ENCODE measurements around the gene TMPO. TPM values are rescaled to one million over a fixed set of nuclear protein-coding genes. Genes with fewer than 3 reads are reported as not detected.

TMPO gene
- total RNA-seq, 1 donor from 2014 or later, result 144 TPM

DNA sequence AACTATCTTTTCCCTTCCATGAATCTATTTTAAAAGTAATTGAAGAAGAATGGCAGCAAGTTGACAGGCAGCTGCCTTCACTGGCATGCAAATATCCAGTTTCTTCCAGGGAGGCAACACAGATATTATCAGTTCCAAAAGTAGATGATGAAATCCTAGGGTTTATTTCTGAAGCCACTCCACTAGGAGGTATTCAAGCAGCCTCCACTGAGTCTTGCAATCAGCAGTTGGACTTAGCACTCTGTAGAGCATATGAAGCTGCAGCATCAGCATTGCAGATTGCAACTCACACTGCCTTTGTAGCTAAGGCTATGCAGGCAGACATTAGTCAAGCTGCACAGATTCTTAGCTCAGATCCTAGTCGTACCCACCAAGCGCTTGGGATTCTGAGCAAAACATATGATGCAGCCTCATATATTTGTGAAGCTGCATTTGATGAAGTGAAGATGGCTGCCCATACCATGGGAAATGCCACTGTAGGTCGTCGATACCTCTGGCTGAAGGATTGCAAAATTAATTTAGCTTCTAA lies 18.4 kb downstream of the TMPO start:
- TF ChIP-seq, protein P1, sequence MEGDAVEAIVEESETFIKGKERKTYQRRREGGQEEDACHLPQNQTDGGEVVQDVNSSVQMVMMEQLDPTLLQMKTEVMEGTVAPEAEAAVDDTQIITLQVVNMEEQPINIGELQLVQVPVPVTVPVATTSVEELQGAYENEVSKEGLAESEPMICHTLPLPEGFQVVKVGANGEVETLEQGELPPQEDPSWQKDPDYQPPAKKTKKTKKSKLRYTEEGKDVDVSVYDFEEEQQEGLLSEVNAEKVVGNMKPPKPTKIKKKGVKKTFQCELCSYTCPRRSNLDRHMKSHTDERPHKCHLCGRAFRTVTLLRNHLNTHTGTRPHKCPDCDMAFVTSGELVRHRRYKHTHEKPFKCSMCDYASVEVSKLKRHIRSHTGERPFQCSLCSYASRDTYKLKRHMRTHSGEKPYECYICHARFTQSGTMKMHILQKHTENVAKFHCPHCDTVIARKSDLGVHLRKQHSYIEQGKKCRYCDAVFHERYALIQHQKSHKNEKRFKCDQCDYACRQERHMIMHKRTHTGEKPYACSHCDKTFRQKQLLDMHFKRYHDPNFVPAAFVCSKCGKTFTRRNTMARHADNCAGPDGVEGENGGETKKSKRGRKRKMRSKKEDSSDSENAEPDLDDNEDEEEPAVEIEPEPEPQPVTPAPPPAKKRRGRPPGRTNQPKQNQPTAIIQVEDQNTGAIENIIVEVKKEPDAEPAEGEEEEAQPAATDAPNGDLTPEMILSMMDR (IDR thresholded peaks at IDR 0.05; ENCODE audit: unreplicated experiment), result no peak
- no peak for DNase-seq (ENCODE audit: low spot score in 2 of 2, unreplicated experiment in 2 of 2)
- Mint-ChIP-seq H3K36me3 (peaks cover 22% of the 10 kb centered on the region), H3K4me3 (no peak overlapping the region), H3K27ac (no peak overlapping the region), H3K9me3 (no peaks in the 10 kb centered on the region), H3K27me3 (ENCODE audit: low read depth) (no peaks in the 10 kb centered on the region), H3K4me1 (no peaks in the 10 kb centered on the region)

DNA sequence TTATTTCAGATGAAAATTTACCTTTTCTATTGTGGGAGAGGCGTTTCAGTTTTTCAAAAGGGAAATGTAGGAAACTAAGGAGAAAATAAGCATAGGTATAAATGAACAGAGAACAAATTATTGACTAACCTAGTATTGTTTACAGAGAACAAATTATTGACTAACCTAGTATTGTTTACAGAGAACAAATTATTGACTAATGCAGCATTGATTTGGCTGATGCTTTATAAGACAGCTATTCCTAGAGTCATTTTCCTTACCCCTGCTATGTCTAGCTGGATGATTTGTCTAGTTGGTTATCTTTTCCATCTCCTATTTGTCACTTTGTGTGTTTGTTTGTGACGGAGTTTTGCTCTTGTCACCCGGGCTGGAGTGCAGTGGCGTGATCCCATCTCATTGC lies 22.6 kb downstream of the TMPO start:
- no peak for DNase-seq (ENCODE audit: low spot score in 2 of 2, unreplicated experiment in 2 of 2)
- H3K27ac Mint-ChIP-seq, result peak overlapping the region; percentile 47

GRCh38 chr12:98543701-98544100 lies 28.3 kb downstream of the TMPO start:
- Mint-ChIP-seq H3K4me3 (no peak overlapping the region), H3K27me3 (ENCODE audit: low read depth) (no peaks in the 10 kb centered on the region), H3K27ac (peak overlapping the region; percentile 35), H3K4me1 (peaks cover 10% of the 10 kb centered on the region), H3K9me3 (no peaks in the 10 kb centered on the region), H3K36me3 (peaks cover 29% of the 10 kb centered on the region)
- DNase-seq (ENCODE audit: low spot score in 2 of 2, unreplicated experiment in 2 of 2), result no peak
- TF ChIP-seq, protein P1 (IDR thresholded peaks at IDR 0.05; ENCODE audit: unreplicated experiment), result no peak

More for the DNA sequence above, 22.6 kb downstream of the TMPO start:
- no peaks in the 10 kb centered on the region for H3K27me3 Mint-ChIP-seq (ENCODE audit: low read depth)
- H3K4me3 Mint-ChIP-seq, result no peak overlapping the region
- peaks cover 6% of the 10 kb centered on the region for H3K4me1 Mint-ChIP-seq
- TF ChIP-seq, protein P1 (IDR thresholded peaks at IDR 0.05; ENCODE audit: unreplicated experiment), result no peak
- no peaks in the 10 kb centered on the region for H3K9me3 Mint-ChIP-seq
- H3K36me3 Mint-ChIP-seq, result peaks cover 29% of the 10 kb centered on the region

DNA sequence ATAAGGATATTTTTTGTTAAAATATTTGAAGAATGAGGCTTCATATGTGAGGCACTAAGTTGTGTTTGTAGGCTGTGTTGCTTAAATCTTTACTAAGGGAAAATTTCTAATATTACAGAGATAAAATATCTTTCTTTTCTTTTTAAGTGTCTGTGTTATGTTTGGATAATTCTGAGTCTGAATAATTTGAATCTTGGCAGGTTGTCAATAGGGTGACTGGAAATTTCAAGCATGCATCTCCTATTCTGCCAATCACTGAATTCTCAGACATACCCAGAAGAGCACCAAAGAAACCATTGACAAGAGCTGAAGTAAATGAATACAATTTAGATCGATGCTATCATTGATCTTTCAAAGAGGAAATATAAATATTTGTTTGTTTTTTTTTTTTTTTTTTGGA lies 29.4 kb downstream of the TMPO start:
- H3K27me3 Mint-ChIP-seq (ENCODE audit: low read depth), result no peaks in the 10 kb centered on the region
- no peaks in the 10 kb centered on the region for H3K9me3 Mint-ChIP-seq
- TF ChIP-seq, protein P1 (IDR thresholded peaks at IDR 0.05; ENCODE audit: unreplicated experiment), result no peak
- no peak overlapping the region for H3K27ac Mint-ChIP-seq
- peaks cover 10% of the 10 kb centered on the region for H3K4me1 Mint-ChIP-seq
- DNase-seq (ENCODE audit: low spot score in 2 of 2, unreplicated experiment in 2 of 2), result no peak
- H3K4me3 Mint-ChIP-seq, result no peak overlapping the region
- peaks cover 29% of the 10 kb centered on the region for H3K36me3 Mint-ChIP-seq

- H3K27me3 Mint-ChIP-seq (ENCODE audit: low read depth), result no peaks in the 10 kb centered on the region
- H3K4me3 Mint-ChIP-seq, result no peak overlapping the region
- peaks cover 32% of the 10 kb centered on the region for H3K36me3 Mint-ChIP-seq
- H3K27ac Mint-ChIP-seq, result no peak overlapping the region
- DNase-seq (ENCODE audit: low spot score in 2 of 2, unreplicated experiment in 2 of 2), result no peak
- TF ChIP-seq, protein P1 (IDR thresholded peaks at IDR 0.05; ENCODE audit: unreplicated experiment), result no peak
- H3K4me1 Mint-ChIP-seq, result no peaks in the 10 kb centered on the region
- no peaks in the 10 kb centered on the region for H3K9me3 Mint-ChIP-seq
These were observed 34.2 kb downstream of the TMPO start for GRCh38 chr12:98549371-98550110.
